HG03520 (cell line): ENCODE measurements around the gene VWA5B1.
"Not testable (repeated sequence)": the region's sequence is repeated elsewhere in the genome, so short reads cannot be mapped to it uniquely, and the experiment has no call there.

Experiments
- ATAC-seq: cut with Tn5 transposase; IDR thresholded peaks from one replicate; pipeline ENCODE4 v1.9.1; 2021; ENCODE audit warnings: mild to moderate bottlenecking, moderate library complexity; ENCODE audit not compliant: unreplicated experiment

Gene VWA5B1

GRCh38 chr1:20290624-20291597 lies at the start of gene VWA5B1:
Gene VWA5B1, plus strand, starts transcription at chr1:20290875. Its CDS starts 19,727 bp downstream, at chr1:20310602.
- ATAC-seq: no peak

- ATAC-seq: no peak
These were observed 47.7 kb upstream of the VWA5B1 start for GRCh38 chr1:20242890-20243479.

DNA sequence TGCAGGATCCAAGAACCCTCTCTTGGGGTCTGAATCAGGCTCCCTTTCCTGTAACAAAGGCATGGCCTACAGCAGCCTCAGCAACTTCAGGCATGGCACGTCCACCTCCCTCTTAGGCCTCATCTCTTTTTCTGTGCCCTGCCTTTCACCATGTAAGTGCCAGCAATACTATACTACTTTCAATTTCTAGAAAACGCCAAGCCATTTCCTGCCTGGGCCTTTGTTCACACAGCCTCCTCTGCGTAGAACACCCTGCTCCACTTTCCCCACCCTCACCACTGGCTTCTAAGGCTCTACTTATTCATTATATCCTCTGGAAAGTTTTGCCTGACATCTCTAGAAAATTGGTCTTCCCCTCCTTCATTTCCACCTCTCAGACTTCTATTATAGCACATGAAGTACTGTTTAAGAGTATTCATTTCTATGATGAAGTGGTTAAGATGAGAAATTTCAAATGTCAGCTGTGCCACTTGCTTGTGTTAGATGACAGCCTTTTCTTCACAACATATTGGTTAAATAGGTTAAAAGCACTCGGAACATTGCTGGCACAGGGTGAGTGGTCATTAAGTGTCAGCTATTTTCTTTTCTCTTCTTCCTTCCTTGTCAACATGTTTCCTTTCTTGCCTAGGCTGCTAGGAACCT lies 41.6 kb upstream of the VWA5B1 start:
- ATAC-seq: no peak

GRCh38 chr1:20250340-20250989 lies 40.2 kb upstream of the VWA5B1 start:
- ATAC-seq: no peak

GRCh38 chr1:20252587-20252986 lies 38.1 kb upstream of the VWA5B1 start:
- no peak for ATAC-seq

DNA sequence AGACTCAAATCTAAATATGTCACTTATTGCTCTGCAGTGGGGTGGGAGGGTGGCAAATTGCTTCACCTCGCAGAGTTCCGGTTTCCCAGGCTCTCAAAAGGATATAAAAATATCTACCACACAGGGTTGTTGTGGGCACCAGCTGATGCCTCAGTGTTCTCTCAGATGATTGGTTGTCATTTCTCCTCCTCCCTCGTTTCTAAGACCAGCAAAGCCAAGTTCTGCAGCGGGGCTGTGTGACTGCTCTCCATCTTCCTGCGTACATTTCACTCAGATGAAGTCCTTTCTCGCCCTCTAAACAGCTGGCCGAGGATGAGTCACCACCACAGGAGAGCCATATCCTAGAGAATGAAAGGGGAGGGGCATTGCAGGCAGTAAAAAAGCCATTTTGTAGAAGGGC lies 35.0 kb upstream of the VWA5B1 start:
- ATAC-seq: no peak

- ATAC-seq: no peak
These were observed 31.0 kb upstream of the VWA5B1 start for GRCh38 chr1:20259646-20260045.

DNA sequence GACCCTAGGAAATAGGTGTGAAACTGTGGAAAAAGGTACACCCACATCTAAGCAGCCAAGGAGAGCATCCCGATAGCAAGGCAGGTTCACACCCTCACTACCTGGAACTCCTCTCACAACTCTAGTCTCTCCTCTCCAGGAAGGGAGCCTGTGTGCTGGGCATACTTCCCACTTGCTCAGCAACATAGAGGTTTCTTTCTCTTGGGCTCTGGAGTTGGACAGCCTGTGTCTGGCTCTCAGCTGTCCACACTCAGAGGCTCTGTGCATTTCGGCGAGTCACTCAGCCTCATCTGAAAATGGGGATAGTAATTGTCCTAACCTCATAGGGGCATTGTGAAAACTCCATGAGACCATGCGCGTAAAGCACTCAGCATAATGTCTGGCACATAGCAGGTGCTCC lies 29.6 kb upstream of the VWA5B1 start:
- no peak for ATAC-seq

DNA sequence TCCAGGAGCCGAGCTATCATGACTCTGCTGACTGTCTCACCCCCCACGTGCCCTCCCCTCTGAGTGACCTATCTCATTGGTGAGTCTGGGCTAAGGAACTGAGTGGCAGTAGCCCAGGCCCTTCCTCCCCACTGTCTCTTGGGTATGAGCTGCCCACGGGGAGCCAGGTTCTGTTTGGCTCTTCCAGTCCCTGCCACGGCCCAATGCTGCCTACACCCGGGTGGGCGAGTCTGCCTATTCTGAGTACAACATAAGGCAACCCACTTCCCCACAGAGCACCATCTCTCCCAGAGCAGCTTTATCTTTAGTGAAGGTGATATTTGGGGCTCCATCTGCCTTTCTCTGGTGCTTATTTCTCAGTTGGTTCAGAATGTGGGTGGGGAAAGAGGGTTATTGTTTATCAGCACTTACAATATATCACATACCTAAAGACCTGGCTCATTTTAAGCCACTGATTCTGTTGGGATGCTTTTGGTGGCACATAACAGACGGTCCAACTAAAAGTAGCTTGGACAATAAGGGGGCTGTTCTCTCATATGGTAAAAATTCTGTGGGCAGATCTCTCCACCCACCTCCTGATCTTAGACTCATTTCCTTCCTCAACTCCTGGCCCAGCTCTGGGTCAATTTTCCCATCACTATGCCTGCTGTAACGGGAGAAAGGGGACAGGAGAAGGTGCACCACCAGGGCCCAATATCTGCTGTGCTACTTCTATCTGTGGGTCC lies 27.7 kb upstream of the VWA5B1 start:
- ATAC-seq: no peak

DNA sequence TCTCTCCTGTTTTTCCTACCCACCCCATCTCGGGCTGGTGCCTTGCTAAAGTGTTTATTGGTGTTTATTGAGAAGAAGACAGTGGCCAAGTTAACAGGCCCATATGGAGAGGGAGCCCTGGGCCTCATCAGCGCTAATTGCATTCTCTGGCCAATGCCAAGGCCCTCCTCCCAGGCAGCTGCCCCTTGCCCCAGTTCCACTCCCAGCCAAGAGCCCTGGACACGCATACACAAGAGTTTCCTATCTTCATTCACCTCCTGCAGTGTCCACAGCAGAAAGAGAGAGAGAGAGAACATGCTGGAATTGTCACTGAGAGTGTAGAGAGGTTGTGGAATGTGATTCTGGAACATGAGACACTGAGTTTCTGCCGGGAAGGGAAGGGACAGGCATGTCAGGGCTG lies 25.4 kb upstream of the VWA5B1 start:
- ATAC-seq: no peak

DNA sequence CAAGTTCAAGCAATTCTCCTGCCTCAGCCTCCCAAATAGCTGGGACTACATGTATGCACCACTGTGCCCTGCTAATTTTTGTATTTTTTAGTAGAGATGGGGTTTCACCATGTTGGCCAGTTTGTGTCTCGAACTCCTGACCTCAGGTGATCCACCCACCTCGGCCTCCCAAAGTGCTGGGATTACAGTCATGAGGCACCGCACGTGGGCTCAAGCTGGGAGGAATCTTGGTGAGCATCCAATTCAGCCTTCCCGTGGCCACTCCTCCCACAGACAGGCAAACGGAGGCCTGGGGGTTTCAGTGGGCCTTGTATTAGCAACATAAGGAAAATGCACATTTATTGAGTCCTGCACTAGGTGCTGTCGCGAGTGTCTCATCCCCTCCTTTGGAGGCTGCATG lies 24.5 kb upstream of the VWA5B1 start:
- no peak for ATAC-seq

GRCh38 chr1:20266642-20267041 lies 24.0 kb upstream of the VWA5B1 start:
- no peak for ATAC-seq

DNA sequence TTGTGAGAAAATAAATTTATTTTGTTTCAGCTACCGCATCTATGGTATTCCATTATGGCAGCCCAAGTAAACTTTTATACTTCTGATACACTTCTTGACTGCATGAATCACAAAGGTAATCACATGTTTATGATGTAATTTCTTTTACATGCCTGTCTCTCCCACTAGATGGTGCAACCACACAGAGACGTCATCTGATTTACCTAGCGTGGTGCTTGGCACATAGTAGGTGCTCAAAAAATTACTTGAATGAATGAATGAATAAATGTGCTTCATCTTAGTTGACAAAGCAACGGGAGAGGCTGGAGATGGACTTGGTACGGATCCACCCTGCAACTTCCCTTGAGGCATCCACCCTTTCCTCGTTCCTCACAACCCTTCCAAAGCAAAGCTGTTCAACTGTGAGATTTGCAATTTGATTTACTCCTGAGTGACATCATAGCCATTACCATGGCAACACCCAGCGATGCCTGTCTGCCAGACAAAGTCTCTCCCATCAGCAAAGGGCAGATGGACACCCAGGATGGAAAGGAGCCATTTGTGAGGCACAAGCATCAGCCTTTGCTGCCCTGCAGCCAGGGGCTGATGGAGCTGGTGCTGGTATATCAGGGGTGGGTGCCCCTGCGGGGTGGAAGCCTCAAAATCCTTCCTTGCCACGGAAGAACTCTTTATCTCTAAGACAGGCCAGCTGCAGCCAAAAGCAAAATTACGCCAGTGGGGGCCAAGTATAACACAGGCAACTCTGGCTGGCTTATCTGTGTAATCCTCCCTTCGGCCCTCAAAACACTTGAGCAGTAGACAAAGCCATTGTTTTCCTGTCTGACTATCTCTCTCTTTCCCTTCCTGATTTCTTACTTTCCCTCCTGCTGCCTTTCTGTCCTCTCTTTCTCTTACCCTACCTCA lies 18.9 kb upstream of the VWA5B1 start:
- no peak for ATAC-seq

- ATAC-seq: not testable (repeated sequence)
These were observed 17.0 kb upstream of the VWA5B1 start for GRCh38 chr1:20273716-20274115.

GRCh38 chr1:20275319-20275925 lies 15.3 kb upstream of the VWA5B1 start:
- ATAC-seq: no peak

- no peak for ATAC-seq
These were observed 14.1 kb upstream of the VWA5B1 start for GRCh38 chr1:20276485-20277159.

DNA sequence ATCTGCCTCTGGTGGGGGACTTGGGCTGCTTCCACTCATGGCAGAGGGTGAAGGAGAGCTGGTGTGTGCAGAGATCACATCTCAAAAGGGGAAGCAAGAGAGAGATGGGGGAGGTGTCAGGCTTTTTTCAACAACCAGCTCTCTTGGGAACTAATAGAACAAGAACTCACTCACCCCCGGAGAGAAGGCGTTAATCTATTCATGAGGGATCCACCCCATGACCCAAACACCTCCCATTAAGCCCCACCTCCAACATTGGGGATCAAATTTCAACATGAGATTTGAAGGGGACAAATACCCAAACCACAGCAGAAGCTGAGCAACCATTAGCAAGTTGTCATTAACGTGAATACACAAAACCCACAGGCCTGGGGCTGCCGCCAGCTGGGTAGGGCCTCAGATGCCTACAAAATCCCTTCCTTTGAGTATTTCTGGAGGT lies 12.0 kb upstream of the VWA5B1 start:
- ATAC-seq: no peak

GRCh38 chr1:20279509-20279908 lies 11.2 kb upstream of the VWA5B1 start:
- ATAC-seq: no peak

GRCh38 chr1:20280341-20280740 lies 10.3 kb upstream of the VWA5B1 start:
- ATAC-seq: no peak
